HG03039 (cell line): ENCODE measurements around the gene RFK.
"Not testable (repeated sequence)": the region's sequence is repeated elsewhere in the genome, so short reads cannot be mapped to it uniquely, and the experiment has no call there.

ENCODE experiments used
- ATAC-seq: cut with Tn5 transposase; IDR thresholded peaks from one replicate; pipeline ENCODE4 v1.9.1; 2021; ENCODE audit warnings: mild to moderate bottlenecking, moderate library complexity; ENCODE audit not compliant: unreplicated experiment

RFK gene

DNA sequence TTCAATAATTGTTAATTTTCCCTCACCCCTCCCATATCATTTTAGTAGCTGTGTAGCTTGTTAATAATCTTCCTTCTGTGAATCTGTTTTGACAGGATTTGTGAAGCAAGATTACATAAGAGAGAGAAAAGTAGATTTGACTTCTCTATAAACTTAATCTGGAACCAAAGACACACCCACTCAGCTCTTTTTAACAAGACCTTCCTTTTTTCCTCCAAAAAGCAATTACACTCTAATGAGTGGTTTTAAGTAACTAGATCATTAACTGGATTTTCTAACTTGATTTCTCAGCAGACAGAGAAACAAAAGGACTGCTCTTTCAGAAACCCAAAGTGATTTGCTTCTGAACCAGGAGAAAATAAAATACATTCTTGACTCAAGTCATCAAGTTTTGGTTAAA, 21.9 kb downstream of the RFK start:
- ATAC-seq: no peak

DNA sequence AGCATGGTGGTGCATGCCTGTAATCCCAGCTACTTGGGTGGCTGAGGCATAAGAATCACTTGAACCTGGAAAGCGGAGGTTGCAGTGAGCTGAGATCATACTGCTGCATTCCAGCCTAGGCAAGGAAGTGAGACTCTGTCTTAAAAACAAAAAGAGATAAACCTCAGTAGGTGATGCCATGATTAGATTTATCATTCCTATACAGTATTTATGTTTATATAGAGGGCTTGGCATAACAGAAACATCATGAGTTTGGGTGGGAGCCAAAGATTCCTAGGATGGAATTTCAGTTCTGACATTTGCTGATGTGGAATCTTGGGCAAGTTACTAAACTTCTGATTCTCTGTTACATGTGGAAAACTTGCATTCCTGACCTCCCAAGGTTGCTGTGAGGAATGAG, 22.3 kb downstream of the RFK start:
- no peak for ATAC-seq

DNA sequence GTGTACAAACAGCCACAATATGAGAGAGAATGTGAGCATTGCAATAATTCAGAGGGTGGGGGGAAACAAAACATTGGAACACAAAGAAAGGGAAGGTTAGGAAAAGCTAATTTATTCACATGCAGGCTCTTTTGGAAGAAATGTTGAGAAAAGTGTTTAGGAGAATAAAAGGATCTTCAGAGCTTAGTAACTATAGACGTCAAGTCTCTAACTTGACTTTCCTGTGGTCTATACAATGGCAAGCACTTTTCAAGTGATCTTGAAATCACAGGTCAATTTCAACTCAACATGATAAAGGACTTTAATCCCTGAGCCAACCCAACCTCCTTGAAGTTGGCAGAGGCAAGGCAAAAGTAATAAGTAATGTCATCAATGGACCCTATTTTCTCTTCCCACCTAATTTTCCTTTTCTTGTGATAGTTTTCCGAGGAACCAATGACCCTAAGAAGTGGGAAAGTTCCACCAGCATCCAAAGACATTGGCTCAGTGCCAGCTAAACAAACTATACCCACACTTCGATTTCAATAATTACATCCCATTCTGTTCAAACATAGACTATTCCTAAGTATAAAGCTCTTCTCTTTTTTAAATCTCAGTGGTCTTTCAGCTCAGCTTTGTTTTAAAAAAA, 23.7 kb downstream of the RFK start:
- no peak for ATAC-seq

DNA sequence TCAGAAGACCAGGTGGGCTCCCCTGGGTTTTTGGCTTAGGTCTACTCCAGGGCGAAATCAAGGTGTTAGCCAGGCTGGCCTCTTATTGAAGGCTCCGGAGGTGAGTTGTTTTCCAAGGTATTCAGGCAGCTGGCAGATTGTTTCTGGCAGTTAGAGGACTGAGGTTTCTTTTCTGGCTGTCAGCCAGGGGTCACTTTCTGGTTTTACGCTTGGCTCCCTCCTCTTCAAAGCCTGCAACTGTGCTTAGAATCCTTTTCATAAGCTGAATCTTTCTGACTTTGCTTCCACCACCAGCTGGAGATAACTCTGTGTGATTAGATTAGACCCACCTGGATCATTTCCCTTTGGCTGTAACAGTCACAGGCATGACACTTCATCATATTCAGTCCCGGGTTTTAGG, 24.6 kb downstream of the RFK start:
- no peak for ATAC-seq

DNA sequence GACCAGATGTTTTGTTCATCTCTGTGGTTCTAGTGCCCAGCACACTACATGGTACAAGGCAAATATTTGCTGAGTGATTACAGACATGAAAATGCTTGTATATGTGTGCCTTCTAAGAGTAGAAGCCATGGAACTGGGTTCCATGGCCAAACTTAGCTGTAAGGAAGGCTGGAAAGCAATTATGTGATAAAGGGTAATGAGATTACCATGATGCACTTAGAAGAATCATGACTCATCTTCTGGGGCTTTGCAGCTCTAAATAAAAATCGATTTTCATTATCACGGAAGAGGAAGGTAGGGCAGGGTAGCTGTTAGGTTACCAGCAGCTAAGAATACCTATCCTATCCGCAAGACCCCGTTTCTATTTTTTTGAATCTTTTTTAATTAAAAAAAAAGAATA, 28.0 kb downstream of the RFK start:
- ATAC-seq: no peak

DNA sequence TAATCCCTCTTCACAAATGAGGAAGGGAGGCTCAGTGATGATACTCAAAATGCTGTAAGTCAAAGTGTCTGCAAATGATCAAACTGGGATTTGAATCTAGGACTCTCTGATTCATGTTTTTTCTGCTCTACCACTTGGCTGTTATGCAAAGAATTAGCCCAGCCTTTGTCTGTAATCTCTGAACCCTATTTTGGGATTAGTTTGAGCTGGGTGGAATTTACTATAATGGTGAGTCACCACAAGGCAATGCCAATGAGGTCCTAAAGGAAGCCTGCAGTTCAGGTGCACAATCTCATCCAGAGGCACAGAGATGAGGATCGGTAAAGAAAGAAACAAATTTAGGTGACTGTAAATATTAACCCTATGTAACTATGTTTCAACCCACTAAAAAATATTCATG, 29.2 kb downstream of the RFK start:
- no peak for ATAC-seq

DNA sequence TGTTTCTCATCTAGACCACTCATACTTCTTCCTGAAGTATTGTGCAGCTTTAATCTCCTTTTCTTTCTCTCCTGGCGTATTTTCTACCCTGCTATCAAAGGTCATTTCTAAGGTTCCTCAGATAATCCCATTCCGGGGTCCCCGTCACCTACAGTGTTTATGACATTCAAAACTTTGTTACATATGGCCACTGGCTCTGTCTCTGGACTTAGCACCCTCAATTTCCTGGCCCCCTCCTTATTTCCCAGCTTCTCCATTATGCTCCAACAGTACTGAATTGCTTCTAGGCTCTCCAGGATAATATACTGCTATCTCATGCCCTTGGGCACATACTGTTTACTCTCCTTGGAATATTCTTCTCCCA, 31.2 kb downstream of the RFK start:
- ATAC-seq: no peak

DNA sequence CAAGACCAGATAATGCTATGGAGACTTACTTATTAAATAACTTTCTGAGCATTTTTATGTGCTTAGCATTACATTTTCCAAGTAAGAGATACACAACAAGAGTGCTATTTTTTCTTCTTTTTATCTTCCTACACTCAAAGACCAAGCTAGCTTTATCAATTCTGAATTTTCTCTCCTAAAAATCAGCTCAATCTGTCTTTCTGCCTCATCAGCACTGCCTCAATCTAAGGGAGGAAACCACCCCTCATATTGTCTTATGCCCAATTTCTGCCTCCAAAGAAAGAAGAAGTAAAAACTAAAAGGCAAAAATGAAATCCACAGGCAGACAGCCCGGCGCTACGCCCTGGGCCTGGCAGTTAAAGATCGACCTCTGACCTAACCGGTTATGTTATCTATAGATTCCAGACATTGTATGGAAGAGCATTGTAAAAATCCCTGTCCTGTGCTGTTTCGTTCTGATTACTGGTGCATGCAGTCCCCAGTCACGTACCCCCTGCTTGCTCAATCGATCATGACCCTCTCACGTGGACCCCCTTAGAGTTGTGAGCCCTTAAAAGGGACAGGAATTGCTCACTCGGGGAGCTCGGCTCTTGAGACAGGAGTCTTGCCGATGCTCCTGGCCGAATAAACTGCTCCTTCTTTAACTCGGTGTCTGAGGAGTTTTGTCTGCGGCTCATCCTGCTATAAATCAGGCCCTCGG, 31.7 kb downstream of the RFK start:
- not testable (repeated sequence) for ATAC-seq

DNA sequence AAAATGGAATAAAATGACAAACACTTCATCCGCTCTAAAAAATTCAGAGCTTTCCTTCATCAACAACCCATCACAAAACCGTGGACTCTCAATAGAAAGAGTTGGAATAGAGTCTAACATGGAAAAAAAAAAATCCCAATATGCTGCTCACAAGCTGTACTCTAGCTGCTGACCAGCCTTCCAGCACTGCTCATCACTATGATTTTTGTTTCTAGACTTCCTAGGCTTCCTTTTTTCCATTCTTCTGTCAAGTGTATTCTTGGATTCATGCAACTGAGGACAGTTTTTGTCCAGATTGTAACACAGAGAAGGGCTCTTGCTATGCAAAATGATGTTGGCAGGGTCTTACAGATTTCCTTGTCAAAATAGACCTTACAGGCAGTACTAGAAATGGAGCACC, 34.5 kb downstream of the RFK start:
- no peak for ATAC-seq

DNA sequence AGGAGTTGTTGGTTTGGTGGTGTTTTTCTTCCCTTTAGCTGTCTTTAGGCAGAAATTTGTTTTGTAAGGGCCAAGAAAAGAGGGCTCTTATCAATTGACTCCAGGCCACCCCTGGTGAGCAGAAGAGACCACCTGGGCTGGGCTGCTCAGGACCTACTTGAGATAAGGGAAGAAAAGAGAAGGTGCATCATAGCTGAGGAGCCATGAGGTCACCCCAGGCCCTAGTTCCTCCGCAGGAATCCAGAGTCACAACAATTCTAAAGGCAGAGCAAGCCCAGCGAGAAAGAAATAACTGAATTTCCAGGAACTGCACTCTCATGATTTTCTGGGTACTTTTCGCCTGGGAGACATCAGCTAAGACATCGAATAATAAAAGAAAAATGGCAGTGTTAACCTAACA, 34.9 kb downstream of the RFK start:
- ATAC-seq: no peak

DNA sequence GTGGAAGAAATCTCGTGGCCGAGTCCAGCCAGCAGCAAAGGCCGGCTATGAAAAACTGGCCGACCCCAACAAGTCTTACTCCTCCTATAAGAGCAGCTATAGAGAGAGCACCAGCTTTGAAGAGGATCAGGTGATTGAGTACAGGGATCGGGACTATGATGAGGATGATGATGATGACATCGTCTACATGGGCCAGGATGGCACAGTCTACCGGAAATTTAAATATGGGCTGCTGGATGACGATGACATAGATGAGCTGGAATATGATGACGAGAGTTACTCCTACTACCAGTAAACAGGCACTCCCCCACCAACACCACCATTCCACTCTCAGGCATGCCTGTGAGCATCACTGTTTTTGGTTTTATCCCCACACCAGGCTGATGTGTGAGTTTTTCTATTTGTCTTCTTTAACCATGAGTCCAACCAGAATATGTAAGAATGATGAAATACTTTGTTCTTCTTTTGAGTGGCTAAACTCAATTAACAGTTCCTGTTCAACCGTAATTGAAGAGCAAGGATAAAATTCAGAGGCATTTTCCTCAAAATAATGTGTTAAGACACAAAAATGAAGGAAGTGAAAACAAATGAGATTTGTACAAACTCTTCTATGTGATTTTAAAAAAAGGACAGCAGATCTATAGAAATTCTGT, 35.5 kb downstream of the RFK start:
- no peak for ATAC-seq

DNA sequence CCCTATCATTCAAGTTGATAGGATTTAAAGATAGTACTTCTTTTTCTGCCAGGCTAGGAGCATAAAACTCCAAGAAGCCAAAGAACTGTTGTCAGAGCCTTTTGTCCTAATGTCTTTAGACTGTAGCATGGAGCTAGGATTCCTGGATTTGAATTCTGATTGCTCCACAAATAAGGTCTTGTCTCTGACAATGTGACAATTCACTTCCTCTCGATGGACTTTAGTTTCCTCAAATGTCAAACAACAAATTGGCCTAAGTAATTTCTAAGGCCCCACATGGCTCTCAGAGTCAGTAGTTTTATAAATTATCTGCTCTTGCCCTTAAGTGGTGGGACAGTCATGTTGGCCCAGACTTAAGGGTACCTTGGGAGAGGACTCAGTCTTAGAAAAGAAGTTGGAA, 36.7 kb downstream of the RFK start:
- ATAC-seq: no peak

DNA sequence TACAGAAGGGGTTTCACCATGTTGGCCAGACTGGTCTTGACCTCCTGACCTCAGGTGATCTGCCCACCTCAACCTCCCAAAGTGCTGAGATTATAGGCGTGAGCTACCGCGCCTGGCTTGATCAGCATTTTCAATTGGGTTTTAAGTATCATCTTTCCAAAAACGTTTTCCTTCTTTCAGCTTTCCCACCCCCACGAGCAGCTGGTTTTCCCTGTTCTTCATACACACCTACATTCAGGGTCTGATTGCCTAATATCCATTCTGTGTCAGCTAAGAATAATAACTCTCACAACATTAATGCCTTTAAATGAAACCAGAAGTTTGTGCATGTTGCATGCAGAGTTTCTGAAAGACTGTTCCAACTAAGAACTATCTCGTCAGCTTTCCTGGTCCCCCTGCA, 38.3 kb downstream of the RFK start:
- no peak for ATAC-seq

DNA sequence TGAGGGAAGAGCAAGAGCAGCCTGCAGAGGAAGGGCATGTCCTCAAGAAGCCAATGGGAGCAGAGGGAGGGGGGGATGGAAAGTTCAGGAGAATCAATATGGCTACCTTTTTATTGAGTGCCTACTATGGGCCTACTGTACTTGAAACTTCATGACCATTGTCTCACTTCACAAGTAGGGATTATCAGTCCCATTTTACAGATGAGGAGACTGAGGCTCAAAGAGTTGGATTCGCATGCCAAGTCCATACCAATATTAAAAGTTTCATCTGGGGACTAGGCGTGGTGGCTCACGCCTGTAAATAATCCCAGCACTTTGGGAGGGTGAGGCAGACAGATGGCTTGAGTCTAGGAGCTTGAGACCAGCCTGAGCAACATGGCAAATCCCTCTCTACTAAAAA, 40.0 kb downstream of the RFK start:
- no peak for ATAC-seq

DNA sequence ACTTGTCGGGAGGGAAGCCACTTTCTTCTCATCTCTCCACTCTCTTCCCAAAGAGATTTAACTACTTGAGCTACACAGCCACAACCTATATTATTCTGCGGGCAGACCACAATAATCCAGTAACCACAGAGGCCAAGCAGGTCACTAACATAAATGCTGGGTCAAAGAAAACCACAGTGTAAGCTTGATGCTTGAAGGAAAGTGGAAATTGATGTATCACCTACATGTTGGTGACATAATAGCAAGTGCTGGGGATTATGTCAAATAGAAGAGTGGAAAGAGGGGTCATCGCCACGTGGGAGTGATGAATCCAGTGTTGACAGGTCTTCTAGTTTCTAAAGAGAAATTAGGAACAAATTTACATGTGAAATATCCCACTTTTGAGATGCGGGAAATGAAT, 40.9 kb downstream of the RFK start:
- ATAC-seq: no peak

DNA sequence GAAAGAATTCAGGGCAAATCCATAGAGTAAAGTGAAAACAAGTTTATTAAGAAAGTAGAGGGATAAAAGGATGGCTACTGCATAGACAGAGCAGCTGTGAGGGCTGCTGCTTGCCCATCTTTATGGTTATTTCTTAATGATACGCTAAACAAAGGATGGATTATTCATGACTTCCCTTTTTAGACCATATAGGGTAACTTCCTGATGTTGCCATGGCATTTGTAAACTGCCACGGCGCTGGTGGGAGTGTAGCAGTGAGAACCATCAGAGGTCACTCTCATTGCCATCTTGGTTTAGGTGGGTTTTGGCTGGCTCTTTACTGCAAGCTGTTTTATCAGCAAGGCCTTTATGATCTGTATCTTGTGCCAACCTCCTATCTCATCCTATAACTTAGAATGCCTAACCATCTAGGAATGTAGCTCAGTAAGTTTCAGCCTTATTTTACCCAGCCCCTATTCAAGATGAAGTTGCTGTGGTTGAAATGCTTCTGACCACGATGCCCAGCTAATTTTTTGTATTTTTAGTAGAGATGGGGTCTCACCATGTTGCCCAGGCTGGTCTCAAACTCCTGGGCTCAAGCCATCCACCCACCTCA, 42.1 kb downstream of the RFK start:
- ATAC-seq: no peak

DNA sequence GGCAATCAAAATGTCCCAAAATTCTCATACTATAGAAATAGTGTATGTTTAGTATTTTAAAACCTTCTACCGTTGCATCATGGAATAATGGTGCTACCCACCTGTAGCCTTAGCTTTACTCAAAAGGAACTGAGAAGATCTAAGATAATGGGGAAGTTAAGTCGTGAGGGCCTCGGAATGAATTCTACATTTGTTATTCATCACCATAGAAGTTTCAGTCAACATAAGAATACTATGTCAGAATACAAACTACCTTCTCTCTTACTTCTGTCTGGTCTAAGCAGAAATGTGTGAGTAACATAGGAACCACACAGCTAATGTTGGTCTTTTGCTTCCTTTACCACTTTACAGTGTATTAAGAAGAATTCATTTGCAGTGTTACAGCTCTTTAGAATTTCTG, 43.2 kb downstream of the RFK start:
- ATAC-seq: no peak

DNA sequence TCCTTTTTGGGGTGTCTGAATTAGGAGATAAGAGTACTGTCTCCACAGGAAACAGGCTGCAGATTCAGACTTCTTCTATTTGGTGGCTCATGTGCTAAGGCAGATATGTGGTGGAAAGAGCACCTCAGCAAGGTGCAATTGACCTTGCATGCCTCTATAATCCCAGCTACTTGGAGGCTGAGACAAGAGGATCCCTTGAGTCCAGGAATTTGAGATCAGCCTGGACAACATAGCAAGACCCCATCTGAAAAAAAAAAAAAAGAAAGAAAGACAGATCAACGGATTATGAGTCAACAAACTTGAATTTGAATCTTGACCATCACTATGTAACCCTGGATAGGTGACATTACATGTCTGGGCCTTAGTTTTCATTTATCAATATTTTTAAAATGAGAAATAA, 44.4 kb downstream of the RFK start:
- no peak for ATAC-seq

DNA sequence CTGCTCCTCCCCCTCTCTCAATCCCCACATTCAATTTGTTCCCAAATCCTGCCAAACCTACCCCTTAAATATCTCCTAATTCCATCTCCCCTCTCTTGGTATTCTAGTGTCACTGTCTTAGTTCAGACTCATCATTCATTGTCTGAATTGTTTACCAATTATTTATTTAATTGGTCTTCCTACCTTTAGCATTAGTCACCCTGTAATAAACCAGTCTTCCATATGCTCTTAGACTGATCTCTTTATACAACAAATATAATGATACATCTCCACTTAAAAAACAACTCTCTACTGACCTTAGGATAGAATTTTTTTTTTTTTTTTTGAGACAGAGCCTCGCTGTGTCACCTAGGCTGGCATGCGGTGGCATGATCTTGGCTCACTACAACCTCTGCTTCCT, 51.4 kb downstream of the RFK start:
- ATAC-seq: no peak

DNA sequence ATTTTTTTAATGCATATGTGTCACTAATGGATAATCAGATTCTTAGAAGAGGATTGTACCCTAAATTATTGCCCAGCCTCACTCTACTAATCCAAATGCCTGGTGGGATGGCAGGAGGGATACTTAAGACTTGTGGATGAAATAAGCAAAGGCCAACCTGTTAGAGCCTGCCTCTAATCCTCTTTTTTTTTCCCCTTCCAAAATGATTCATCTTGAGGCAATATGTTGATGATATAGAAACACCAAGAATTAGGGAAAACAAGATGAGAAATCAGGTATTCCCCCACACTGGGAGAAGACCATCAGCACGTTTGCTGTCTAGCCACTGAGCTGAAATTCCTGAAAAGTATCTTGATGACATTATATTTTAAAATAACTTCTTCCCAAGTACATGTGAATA, 52.0 kb downstream of the RFK start:
- ATAC-seq: no peak

DNA sequence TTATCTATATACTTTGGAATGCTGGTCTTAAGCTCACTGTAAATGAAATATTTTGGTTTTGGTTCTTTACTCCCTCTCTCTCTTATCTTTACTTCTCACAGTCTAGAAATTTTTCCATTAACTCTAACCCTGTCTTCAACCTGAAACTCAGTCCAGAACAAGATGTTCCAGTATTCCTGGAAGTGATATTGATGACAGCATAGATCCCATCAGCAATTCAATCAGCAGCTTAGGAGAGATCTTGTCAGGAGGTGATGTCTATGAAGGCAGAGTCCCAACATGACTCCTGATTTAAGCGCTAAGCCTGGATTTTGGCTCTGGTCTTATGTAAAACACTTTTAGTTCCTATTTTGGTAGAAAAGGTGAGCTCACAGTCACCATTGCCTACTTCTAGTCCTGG, 52.6 kb downstream of the RFK start:
- no peak for ATAC-seq

DNA sequence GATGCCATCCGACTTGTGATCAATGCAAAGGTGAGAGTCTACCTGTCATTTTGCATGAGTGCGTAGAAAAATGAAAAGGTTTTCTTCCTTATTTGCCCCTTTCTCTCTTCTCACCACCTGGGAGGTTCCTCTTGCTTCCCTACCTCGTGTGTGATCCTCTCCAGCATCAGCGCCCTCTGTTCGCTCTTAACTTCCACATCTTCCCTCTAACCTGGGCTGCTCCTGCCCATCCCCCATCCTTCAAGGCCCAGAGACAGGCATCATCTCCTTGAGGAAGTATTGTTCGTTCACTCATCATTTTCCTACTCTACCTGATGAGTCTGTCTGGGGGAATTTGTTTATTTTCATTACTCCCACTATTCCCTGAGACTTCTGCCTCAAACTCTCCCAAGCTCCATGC, 55.8 kb downstream of the RFK start:
- ATAC-seq: no peak
